Measurements from ENCODE around the gene ZNF235. TPM values are rescaled to one million over a fixed set of nuclear protein-coding genes. Genes with fewer than 3 reads are reported as not detected.

Gene ZNF235
- total and polyA plus RNA-seq, 2 of the 8 experiments (the other 6 are each of a cell fraction or from before 2014, with no cell fraction given), result 2.0 to 5.3 TPM

- Histone ChIP-seq H4K5ac (ENCODE audit: insufficient read length, low read depth, low read length) (no peak overlapping the region), H4K8ac (ENCODE audit: extremely low read depth, insufficient read depth, low read length) (no peak overlapping the region), H3K9me3 (ENCODE audit: insufficient read depth in 2 of 2, low read depth in 1 of 2, low read length in 1 of 2) (peaks cover 2 to 8% of the 10 kb centered on the region in 2 experiments; a peak in 3 of 4 replicates), H3K9ac (replicated peaks in 1 of 4; ENCODE audit: extremely low read depth in 1 of 4, low read depth in 3 of 4, low read length in 3 of 4) (peak overlapping the region in 1 of 4 experiments; percentile 50; a peak in 2 of 7 replicates), H3K27ac (ENCODE audit: low read depth, low read length) (no peak overlapping the region), H3K4me3 (ENCODE audit: extremely low read depth in 1 of 4, insufficient read depth in 2 of 4, low read depth in 3 of 4, low read length in 4 of 4) (peak overlapping the region; percentile 60 to 83 (median 64); a peak in 5 of 8 replicates), H3K14ac (ENCODE audit: insufficient read length) (no peak overlapping the region), H2BK120ac (replicated peaks; ENCODE audit: low read depth, low read length) (no peak overlapping the region), H4K91ac (replicated peaks; ENCODE audit: insufficient read length, low read length) (no peak overlapping the region), H2BK20ac (ENCODE audit: low read length) (no peak overlapping the region), H2AK5ac (ENCODE audit: low read depth, low read length) (no peak overlapping the region), H3K4me2 (ENCODE audit: insufficient read depth in 1 of 2, low read depth in 2 of 2, low read length in 2 of 2) (peak overlapping the region; percentile 75 to 88), H2BK15ac (ENCODE audit: low read length) (no peak overlapping the region), H3K79me1 (ENCODE audit: low read depth, low read length) (no peaks in the 10 kb centered on the region), H3K79me2 (ENCODE audit: control insufficient read depth in 1 of 2, insufficient read depth in 2 of 2, low read length in 2 of 2) (no peaks in the 10 kb centered on the region), H3K4me1 (replicated peaks in 1 of 4; ENCODE audit: control insufficient read depth in 3 of 4, insufficient read depth in 4 of 4, low read length in 3 of 4) (peaks cover 0 to 3% (median under 1%) of the 10 kb centered on the region in 4 experiments; a peak in 1 of 7 replicates), H3K4ac (replicated peaks; ENCODE audit: insufficient read length, low read depth, low read length) (no peak overlapping the region), H3K23ac (ENCODE audit: insufficient read length) (no peak overlapping the region), H4K20me1 (replicated peaks in 1 of 2; ENCODE audit: control insufficient read depth in 1 of 2, insufficient read depth in 2 of 2, low read length in 2 of 2) (peaks cover 0 to 1% of the 10 kb centered on the region in 2 experiments), H3K36me3 (ENCODE audit: control insufficient read depth in 2 of 4, insufficient read depth in 4 of 4, low read length in 3 of 4) (no peaks in the 10 kb centered on the region), H3K18ac (ENCODE audit: extremely low read depth, low read length) (no peak overlapping the region), H3K27me3 (replicated peaks in 1 of 4; ENCODE audit: control insufficient read depth in 3 of 4, extremely low read depth in 1 of 4, insufficient read depth in 3 of 4, low read length in 3 of 4) (no peaks in the 10 kb centered on the region), H2BK12ac (ENCODE audit: low read depth, low read length) (no peak overlapping the region), H3K56ac (replicated peaks; ENCODE audit: insufficient read length, low read depth, low read length) (no peak overlapping the region), H3K23me2 (ENCODE audit: low read depth, low read length) (peaks cover 8% of the 10 kb centered on the region), H2AFZ (ENCODE audit: low read length) (0 out of 2 replicates have a peak overlapping the region, but pooled peaks have one; percentile 97), H2BK5ac (ENCODE audit: low read depth, low read length) (no peak overlapping the region)
- no peak for DNase-seq (ENCODE audit: low read depth in 1 of 2, low spot score in 2 of 2)
- 78 to 100% methylated on average over 2 to 6 of the region's 6 CpGs for WGBS, 2 experiments (ENCODE audit: extremely low coverage in 1 of 2, insufficient coverage in 1 of 2, insufficient read length in 1 of 2, insufficient replicate concordance in 2 of 2, low coverage in 1 of 2, low lambda C conversion rate in 2 of 2, missing lambda C conversion rate in 1 of 2)
- ChIA-PET POLR2A (ENCODE audit: partially characterized antibody) (interaction anchor here (1.1 to 1.8 kb wide), 4 partner anchors 14 to 239 kb away, joined by 3 to 5 read pairs (median 4); partner anchors contain the start of gene ZNF180), CTCF (ENCODE audit: partially characterized antibody) (no interaction called here)
- TF ChIP-seq FOSL1 (IDR thresholded peaks at IDR 0.05; ENCODE audit: insufficient read depth, low read depth, low read length), result no peak
- TF ChIP-seq POLR2AphosphoS5 (IDR thresholded peaks at IDR 0.05; ENCODE audit: low read depth, low read length), result no peak
- TF ChIP-seq BCL11A (IDR thresholded peaks at IDR 0.05; ENCODE audit: low read depth in 2 of 2, low read length in 2 of 2), result no peak
- no peak for TF ChIP-seq ZNF274 (IDR thresholded peaks at IDR 0.05; ENCODE audit: borderline replicate concordance, extremely low read depth, low read length)
- no peak for FAIRE-seq
Measured at GRCh38 chr19:44260695-44261446, 44.0 kb downstream of the ZNF235 start.
